Tibial nerve (tissue), 4 donors: ENCODE data around the gene DUSP1. TPM values are rescaled to one million over a fixed set of nuclear protein-coding genes. Genes with fewer than 3 reads are reported as not detected.

ENCODE experiments used
- DNase-seq, 2 donors: peaks; one replicate each; pipeline ENCODE4 v3.0.0-alpha.2; 2019; ENCODE audit warnings: low spot score in 2 of 2
- H3K27ac ChIP-seq, 4 donors: fragments of 200-600 bp; sonication (generic) in 3 of 4; one replicate each; pipeline ENCODE4 v1.5.1; 2017 to 2019; ENCODE audit warnings: mild to moderate bottlenecking in 1 of 4
- H3K27me3 ChIP-seq, 2 donors: fragments of 200-600 bp; sonication (generic) in 1 of 2; one replicate each; pipeline versions ENCODE4 v1.5.1 to v1.6.0; 2017 to 2019
- H3K36me3 ChIP-seq, 3 donors: fragments of 200-600 bp; sonication (generic); one replicate each; pipeline ENCODE4 v1.5.1; 2018 to 2019
- H3K4me1 ChIP-seq, 4 donors: fragments of 200-600 bp; sonication (generic) in 3 of 4; one replicate each; pipeline ENCODE4 v1.5.1; 2017 to 2019
- H3K4me3 ChIP-seq, 4 donors: fragments of 200-600 bp; sonication (generic) in 3 of 4; one replicate each; pipeline ENCODE4 v1.5.1; 2017 to 2019; ENCODE audit warnings: mild to moderate bottlenecking in 1 of 4, moderate library complexity in 1 of 4
- H3K9me3 ChIP-seq, 4 donors: fragments of 200-600 bp; sonication (generic) in 3 of 4; one replicate each; pipeline ENCODE4 v1.5.1; 2017 to 2019
- CTCF ChIP-seq, 5 experiments: fragments of 200-600 bp in 3 of 5; fragments of 450-650 bp in 2 of 5; sonication (generic) in 3 of 5; IDR thresholded peaks; one replicate each; pipeline ENCODE4 v1.5.1; 2016 to 2019; ENCODE audit warnings: antibody characterized with exemption in 5 of 5, mild to moderate bottlenecking in 3 of 5, moderate library complexity in 2 of 5
- EP300 ChIP-seq, 2 donors: sonication (generic); formaldehyde crosslinking; IDR thresholded peaks; one replicate each; pipeline ENCODE4 v1.6.1; 2017; ENCODE audit warnings: antibody characterized with exemption in 2 of 2, mild to moderate bottlenecking in 1 of 2
- POLR2A ChIP-seq, 2 donors: fragments of 450-650 bp; IDR thresholded peaks; one replicate each; pipeline ENCODE4 v1.6.1; 2017; ENCODE audit warnings: antibody characterized with exemption in 2 of 2, mild to moderate bottlenecking in 2 of 2, moderate library complexity in 2 of 2
- WGBS, 2 donors: methylation state at CpG; one replicate each; pipeline ENCODE4 v1.1.5; 2018; 5-methylcytosine and 5-hydroxymethylcytosine counted together
- total RNA-seq, 4 donors: library from RNA; depleted of rRNA; stranded (reverse); fragments of >200 nt; gene quantifications; one replicate each; pipeline ENCODE4 v1.1.0, GENCODE V29; 2016

Gene DUSP1
- total RNA-seq, 4 donors from 2014 or later, result 1,787 to 2,412 (median 1,885) TPM

DNA sequence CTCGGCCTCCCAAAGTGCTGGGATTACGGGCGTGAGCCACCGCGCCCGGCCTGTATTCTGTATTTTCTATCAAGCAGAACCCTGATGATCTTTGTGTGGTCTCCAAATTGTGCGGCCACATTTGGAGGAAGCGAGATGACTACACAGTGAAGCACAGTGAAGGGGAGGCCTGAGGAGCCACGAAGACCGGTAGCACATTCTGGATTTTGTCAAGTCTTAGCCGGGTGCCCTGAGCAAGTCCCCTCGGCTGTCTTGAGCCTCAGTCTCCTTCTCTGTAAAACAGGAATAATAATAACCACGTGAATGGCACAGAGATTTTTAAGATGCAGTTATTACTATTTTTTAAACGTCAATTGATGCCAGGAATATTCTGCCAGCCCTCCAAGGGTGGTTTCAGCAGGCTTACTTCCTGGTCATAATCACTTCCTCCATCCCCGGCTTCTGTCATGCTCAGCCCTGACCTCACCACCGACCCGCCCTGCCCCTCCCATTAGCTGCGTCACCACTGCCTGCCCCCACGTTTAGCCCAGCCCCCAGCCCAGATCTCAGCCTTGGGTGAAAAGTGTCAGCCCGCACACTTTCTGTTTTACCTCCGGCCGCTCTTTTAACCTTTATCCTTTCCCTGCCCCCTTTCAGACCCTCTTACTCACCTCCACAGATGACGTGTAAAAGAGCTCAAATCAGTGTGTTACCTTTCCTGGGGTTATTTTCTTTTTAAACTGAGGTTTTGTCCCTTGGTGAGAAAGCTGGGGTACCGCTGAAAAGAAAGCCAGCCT lies 36.1 kb upstream of the DUSP1 start:
- Histone ChIP-seq H3K4me3 (peak overlapping the region; percentile 14 to 36 (median 26)), H3K4me1 (peaks cover 0 to 10% (median 0%) of the 10 kb centered on the region in 4 donors), H3K9me3 (peaks cover 0 to 17% (median 0%) of the 10 kb centered on the region in 4 donors), H3K27ac (peak overlapping the region; percentile 32 to 86 (median 82)), H3K27me3 (no peaks in the 10 kb centered on the region), H3K36me3 (no peaks in the 10 kb centered on the region)
- TF ChIP-seq POLR2A (IDR thresholded peaks at IDR 0.05) (peak; percentile 32 to 64), EP300 (IDR thresholded peaks at IDR 0.05) (peak in 1 of 2 donors; percentile 63), CTCF (IDR thresholded peaks at IDR 0.05) (no peak)
- DNase-seq, result peak; percentile 79 to 86
- 52 to 53% methylated on average over 24 of the region's 24 CpGs for WGBS, 2 donors

GRCh38 chr5:172805736-172806255 lies 34.8 kb upstream of the DUSP1 start:
- no peaks in the 10 kb centered on the region for H3K27me3 ChIP-seq
- 84 to 86% methylated on average over 9 of the region's 9 CpGs for WGBS, 2 donors
- H3K4me3 ChIP-seq, result no peak overlapping the region
- H3K27ac ChIP-seq, result peak overlapping the region in 2 of 4 donors; percentile 18 to 46
- peaks cover 0 to 10% (median 0%) of the 10 kb centered on the region in 4 donors for H3K4me1 ChIP-seq
- TF ChIP-seq CTCF (IDR thresholded peaks at IDR 0.05) (no peak), EP300 (IDR thresholded peaks at IDR 0.05) (no peak), POLR2A (IDR thresholded peaks at IDR 0.05) (no peak)
- no peak for DNase-seq
- no peaks in the 10 kb centered on the region for H3K36me3 ChIP-seq
- H3K9me3 ChIP-seq, result peaks cover 0 to 17% (median 0%) of the 10 kb centered on the region in 4 donors

GRCh38 chr5:172805018-172805683 lies 34.2 kb upstream of the DUSP1 start:
- Histone ChIP-seq H3K27ac (no peak overlapping the region), H3K27me3 (no peaks in the 10 kb centered on the region), H3K4me1 (peaks cover 0 to 10% (median 0%) of the 10 kb centered on the region in 4 donors), H3K4me3 (no peak overlapping the region), H3K36me3 (no peaks in the 10 kb centered on the region), H3K9me3 (peaks cover 0 to 16% (median 0%) of the 10 kb centered on the region in 4 donors)
- DNase-seq, result no peak
- TF ChIP-seq POLR2A (IDR thresholded peaks at IDR 0.05), result no peak
- TF ChIP-seq EP300 (IDR thresholded peaks at IDR 0.05), result no peak
- TF ChIP-seq CTCF (IDR thresholded peaks at IDR 0.05), result no peak
- WGBS, 2 donors, result 66 to 73% methylated on average over 3 of the region's 3 CpGs

DNA sequence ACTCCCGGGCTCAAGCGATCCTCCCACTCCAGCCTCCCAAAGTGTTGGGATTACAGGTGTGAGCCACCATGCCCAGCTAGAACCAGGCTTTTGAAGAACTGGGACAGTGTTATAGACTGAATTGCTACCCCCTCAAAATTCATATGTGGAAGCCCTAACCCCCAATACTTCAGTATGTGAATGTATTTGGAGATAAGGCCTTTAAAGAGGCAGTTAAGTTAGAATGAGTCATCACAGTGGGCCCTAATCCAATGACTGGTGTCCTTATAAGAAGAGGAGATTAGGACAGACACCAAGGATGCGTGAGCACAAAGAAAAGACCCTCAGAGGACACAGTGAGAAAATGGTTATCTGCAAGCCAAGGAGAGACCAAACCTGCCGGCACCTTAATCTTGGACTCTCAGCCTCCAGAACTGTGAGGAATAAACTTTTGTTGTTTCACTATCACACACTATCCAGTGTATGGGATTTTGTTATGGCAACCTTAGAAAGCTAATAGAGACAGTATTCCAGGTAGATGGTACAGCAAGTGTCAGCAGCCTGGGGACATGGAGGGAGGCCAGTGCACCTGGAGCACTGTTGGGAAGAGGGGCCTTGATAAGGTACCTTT lies 31.7 kb upstream of the DUSP1 start:
- TF ChIP-seq CTCF (IDR thresholded peaks at IDR 0.05), result no peak
- TF ChIP-seq POLR2A (IDR thresholded peaks at IDR 0.05), result no peak
- no peak for TF ChIP-seq EP300 (IDR thresholded peaks at IDR 0.05)
- Histone ChIP-seq H3K27me3 (no peaks in the 10 kb centered on the region), H3K4me1 (peaks cover 0 to 28% (median 7%) of the 10 kb centered on the region in 4 donors), H3K27ac (no peak overlapping the region), H3K4me3 (no peak overlapping the region), H3K9me3 (no peaks in the 10 kb centered on the region), H3K36me3 (no peaks in the 10 kb centered on the region)
- DNase-seq, result no peak
- WGBS, 2 donors, result 84 to 92% methylated on average over 4 of the region's 4 CpGs
